Tibial nerve (tissue), 3 donors: ENCODE measurements around the gene PARD6B.

Source experiments
- CTCF ChIP-seq, 5 experiments: fragments of 200-600 bp in 3 of 5; fragments of 450-650 bp in 2 of 5; sonication (generic) in 3 of 5; IDR thresholded peaks; one replicate each; pipeline ENCODE4 v1.5.1; 2016 to 2019; ENCODE audit warnings: antibody characterized with exemption in 5 of 5, mild to moderate bottlenecking in 3 of 5, moderate library complexity in 2 of 5
- POLR2A ChIP-seq, 2 donors: fragments of 450-650 bp; IDR thresholded peaks; one replicate each; pipeline ENCODE4 v1.6.1; 2017; ENCODE audit warnings: antibody characterized with exemption in 2 of 2, mild to moderate bottlenecking in 2 of 2, moderate library complexity in 2 of 2

- TF ChIP-seq CTCF (IDR thresholded peaks at IDR 0.05) (no peak), POLR2A (IDR thresholded peaks at IDR 0.05) (no peak)
These were observed 11.4 kb upstream of the PARD6B start for GRCh38 chr20:50720026-50720425.
